NB4 (cell line): Measurements from ENCODE around the gene KRT13.

Source experiments
- POLR2A ChIP-seq: IDR thresholded peaks from 2 replicates; pipeline ENCODE4 v1.6.1; 2011; ENCODE audit warnings: mild to moderate bottlenecking; ENCODE audit not compliant: insufficient read length; ENCODE audit errors: extremely low read depth
- TF ChIP-seq, protein P1 (sequence below): IDR thresholded peaks from one replicate; pipeline ENCODE4 v1.5.1; 2012; ENCODE audit warnings: low read depth, low read length
- TF ChIP-seq, protein P2 (sequence below): IDR thresholded peaks from 2 replicates; pipeline ENCODE4 v1.6.1; 2011; ENCODE audit warnings: low read depth, low read length

DNA sequence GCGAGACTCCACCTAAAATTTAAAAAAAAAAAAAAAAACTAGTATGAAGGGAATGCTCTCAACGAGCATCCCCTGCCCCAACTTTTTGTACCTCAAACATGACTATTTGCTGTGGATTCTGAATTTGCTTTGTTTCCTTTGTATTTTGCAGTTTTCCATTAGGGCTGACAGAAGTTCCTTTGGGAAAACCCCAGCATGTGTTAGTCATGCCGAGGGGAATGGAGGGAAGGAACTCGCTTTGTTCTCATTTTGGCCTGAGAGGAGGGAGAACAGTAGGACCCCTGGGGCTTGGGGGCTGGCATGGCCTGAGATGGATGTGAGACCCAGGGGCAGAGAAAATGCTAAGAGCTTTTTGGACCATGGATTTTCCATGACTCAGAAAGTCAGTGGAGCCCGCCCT is 46.0 kb upstream of the KRT13 start:
- TF ChIP-seq, protein P1, sequence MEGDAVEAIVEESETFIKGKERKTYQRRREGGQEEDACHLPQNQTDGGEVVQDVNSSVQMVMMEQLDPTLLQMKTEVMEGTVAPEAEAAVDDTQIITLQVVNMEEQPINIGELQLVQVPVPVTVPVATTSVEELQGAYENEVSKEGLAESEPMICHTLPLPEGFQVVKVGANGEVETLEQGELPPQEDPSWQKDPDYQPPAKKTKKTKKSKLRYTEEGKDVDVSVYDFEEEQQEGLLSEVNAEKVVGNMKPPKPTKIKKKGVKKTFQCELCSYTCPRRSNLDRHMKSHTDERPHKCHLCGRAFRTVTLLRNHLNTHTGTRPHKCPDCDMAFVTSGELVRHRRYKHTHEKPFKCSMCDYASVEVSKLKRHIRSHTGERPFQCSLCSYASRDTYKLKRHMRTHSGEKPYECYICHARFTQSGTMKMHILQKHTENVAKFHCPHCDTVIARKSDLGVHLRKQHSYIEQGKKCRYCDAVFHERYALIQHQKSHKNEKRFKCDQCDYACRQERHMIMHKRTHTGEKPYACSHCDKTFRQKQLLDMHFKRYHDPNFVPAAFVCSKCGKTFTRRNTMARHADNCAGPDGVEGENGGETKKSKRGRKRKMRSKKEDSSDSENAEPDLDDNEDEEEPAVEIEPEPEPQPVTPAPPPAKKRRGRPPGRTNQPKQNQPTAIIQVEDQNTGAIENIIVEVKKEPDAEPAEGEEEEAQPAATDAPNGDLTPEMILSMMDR = no peak
- TF ChIP-seq POLR2A = no peak
- TF ChIP-seq, protein P2, sequence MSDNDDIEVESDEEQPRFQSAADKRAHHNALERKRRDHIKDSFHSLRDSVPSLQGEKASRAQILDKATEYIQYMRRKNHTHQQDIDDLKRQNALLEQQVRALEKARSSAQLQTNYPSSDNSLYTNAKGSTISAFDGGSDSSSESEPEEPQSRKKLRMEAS = no peak
